SK-N-SH treated with all-trans-retinoic acid at 6 μM for 48 hours (cell line): ENCODE data around the gene KLRC4.

Experiments used
- CREB5 ChIP-seq: fragments of 250-450 bp; sonication (Bioruptor Pico); IDR thresholded peaks from 2 replicates; pipeline ENCODE4 v1.5.1; 2020; ENCODE audit warnings: low read depth, mild to moderate bottlenecking, moderate library complexity
- CSDC2 ChIP-seq: fragments of 250-450 bp; sonication (Bioruptor Pico); IDR thresholded peaks from 2 replicates; pipeline ENCODE4 v1.5.0; 2020; ENCODE audit warnings: mild to moderate bottlenecking, moderate library complexity
- ISL1 ChIP-seq: fragments of 250-450 bp; sonication (Bioruptor Pico); IDR thresholded peaks from 2 replicates; pipeline ENCODE4 v2.1.2; 2022; ENCODE audit warnings: mild to moderate bottlenecking, moderate library complexity
- PATZ1 ChIP-seq: fragments of 250-450 bp; sonication (Bioruptor Pico); IDR thresholded peaks from 2 replicates; pipeline ENCODE4 v1.8.0; 2020; ENCODE audit warnings: mild to moderate bottlenecking, moderate library complexity, borderline replicate concordance
- PPARA ChIP-seq: fragments of 250-450 bp; sonication (Bioruptor Pico); IDR thresholded peaks from 2 replicates; pipeline ENCODE4 v1.5.0; 2020; ENCODE audit warnings: mild to moderate bottlenecking, borderline replicate concordance
- TSHZ2 ChIP-seq: fragments of 250-450 bp; sonication (Bioruptor Pico); IDR thresholded peaks from 2 replicates; pipeline ENCODE4 v1.5.0; 2020; ENCODE audit warnings: mild to moderate bottlenecking, moderate library complexity
- ZC3H10 ChIP-seq: fragments of 250-450 bp; sonication (Bioruptor Pico); IDR thresholded peaks from 2 replicates; pipeline ENCODE4 v1.5.1; 2021; ENCODE audit warnings: mild to moderate bottlenecking, moderate library complexity
- ZFP3 ChIP-seq: fragments of 250-450 bp; sonication (Bioruptor Pico); IDR thresholded peaks from 2 replicates; pipeline ENCODE4 v1.5.0; 2020; ENCODE audit warnings: mild to moderate bottlenecking, moderate library complexity

DNA sequence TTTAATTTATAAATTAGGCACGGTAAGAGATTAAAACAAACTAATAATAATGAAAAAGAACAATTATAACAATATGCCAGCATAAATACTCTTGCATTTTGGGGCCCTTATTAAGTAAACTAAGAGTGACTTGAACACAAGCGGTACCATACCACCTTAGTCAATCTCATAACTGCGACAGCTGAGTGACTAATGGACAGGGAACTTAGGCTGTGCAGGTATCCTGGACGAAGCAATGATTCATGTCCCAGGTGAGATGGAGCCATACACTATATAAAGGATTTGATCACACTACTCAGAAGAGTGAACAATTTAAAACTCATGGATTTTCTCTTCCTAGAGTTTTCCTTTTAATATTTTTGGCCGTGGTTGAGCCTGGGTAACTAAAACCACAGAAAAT, 4.3 kb downstream of the KLRC4 start:
- no peak for TF ChIP-seq PPARA (CRISPR knock-in tag)
- TF ChIP-seq CSDC2 (CRISPR knock-in tag), result no peak
- TF ChIP-seq PATZ1 (CRISPR knock-in tag), result no peak
- TF ChIP-seq ISL1 (CRISPR knock-in tag), result no peak
- no peak for TF ChIP-seq TSHZ2
- TF ChIP-seq ZFP3, result no peak
- no peak for TF ChIP-seq CREB5 (CRISPR knock-in tag)
- TF ChIP-seq ZC3H10 (CRISPR knock-in tag), result no peak
